CD4-positive, alpha-beta T cell (primary cell): Measurements from ENCODE around the gene EDEM1. TPM values are rescaled to one million over a fixed set of nuclear protein-coding genes. Genes with fewer than 3 reads are reported as not detected.

ENCODE experiments used
- ATAC-seq: fragments of 200-7000 bp; cut with Tn5 transposase; one replicate; pipeline ENCODE4 v1.10.0; 2022; ENCODE audit warnings: mild to moderate bottlenecking; ENCODE audit not compliant: poor library complexity
- CTCF ChIA-PET: fragments of 350-600 bp; sonication (Branson Sonifier 250); formaldehyde crosslinking; loops from one replicate; lab custom pipeline; 2021; ENCODE audit warnings: antibody characterized with exemption, inconsistent platforms; lab: Charles Lee
- POLR2A ChIA-PET: fragments of 350-600 bp; sonication (Branson Sonifier 250); formaldehyde crosslinking; loops from one replicate; lab custom pipeline; 2021; ENCODE audit warnings: antibody characterized with exemption, inconsistent platforms; lab: Charles Lee
- DNase-seq, 14 experiments: peaks; one replicate each; pipeline ENCODE4 v3.0.0-alpha.2; 2013 to 2020; ENCODE audit warnings: mixed read lengths in 2 of 14
- H3K27ac ChIP-seq, 2 donors: one replicate each; pipeline versions ENCODE4 v1.5.1 to v1.7.0; 2013; ENCODE audit warnings: low read length in 2 of 2, low read depth in 1 of 2, mild to moderate bottlenecking in 1 of 2
- H3K27me3 ChIP-seq, 2 experiments: 1 replicate in 1 of 2; 2 replicates in 1 of 2; pipeline versions ENCODE4 v1.6.1 to v1.7.0; 2013; ENCODE audit warnings: low read length in 2 of 2, control low read depth in 1 of 2, mild to moderate bottlenecking in 1 of 2, moderate library complexity in 1 of 2; ENCODE audit not compliant: insufficient read depth in 2 of 2, control insufficient read depth in 1 of 2
- H3K36me3 ChIP-seq: one replicate; pipeline ENCODE4 v1.6.1; 2013; ENCODE audit warnings: low read length, control low read depth; ENCODE audit not compliant: insufficient read depth
- H3K4me1 ChIP-seq: one replicate; pipeline ENCODE4 v1.6.1; 2013; ENCODE audit warnings: low read length, control low read depth; ENCODE audit not compliant: insufficient read depth
- H3K4me3 ChIP-seq: one replicate; pipeline ENCODE4 v1.5.1; 2013; ENCODE audit warnings: mild to moderate bottlenecking, low read length, moderate library complexity
- H3K9me3 ChIP-seq, 2 experiments: 1 replicate in 1 of 2; 2 replicates in 1 of 2; pipeline versions ENCODE4 v1.6.1 to v1.7.0; 2013; ENCODE audit warnings: low read length in 2 of 2, mild to moderate bottlenecking in 2 of 2, control low read depth in 1 of 2, moderate library complexity in 1 of 2; ENCODE audit not compliant: control insufficient read depth in 1 of 2, insufficient read depth in 1 of 2
- H3K27ac Mint-ChIP-seq: one replicate; pipeline ENCODE4 v1.8.0; 2020; ENCODE audit warnings: mixed read lengths
- H3K27me3 Mint-ChIP-seq: one replicate; pipeline ENCODE4 v1.8.0; 2021; ENCODE audit warnings: mixed read lengths
- H3K36me3 Mint-ChIP-seq: one replicate; pipeline ENCODE4 v1.8.0; 2021; ENCODE audit warnings: low read depth, mixed read lengths
- H3K4me1 Mint-ChIP-seq: one replicate; pipeline ENCODE4 v1.8.0; 2021; ENCODE audit warnings: low read depth, mixed read lengths
- H3K4me3 Mint-ChIP-seq: one replicate; pipeline ENCODE4 v1.8.0; 2020; ENCODE audit warnings: mild to moderate bottlenecking, mixed read lengths
- H3K9me3 Mint-ChIP-seq: one replicate; pipeline ENCODE4 v1.8.0; 2020; ENCODE audit warnings: mixed read lengths
- intact Hi-C, 2 experiments: fragments of 100-400 bp; cut with DNase I in 1 of 2; cut with micrococcal nuclease in 1 of 2; formaldehyde crosslinking; loops; one replicate each; pipeline versions ENCODE4 v1.15.1 to v1.9.0; 2023 to 2025; cut with DNase I, micrococcal nuclease
- total RNA-seq, 174 experiments: library from RNA in 2 of 174; stranded (reverse) in 2 of 174; gene quantifications; one replicate each; pipeline ENCODE4 v1.2.3 and lab custom pipeline; 2021 to 2026
- TF ChIP-seq, protein P1 (sequence below): fragments of 200-600 bp; IDR thresholded peaks from one replicate; pipeline ENCODE4 v1.8.0; 2022; ENCODE audit warnings: antibody characterized with exemption, mild to moderate bottlenecking

EDEM1 gene
- total RNA-seq, 2 experiments from 2014 or later, result 106 to 114 TPM

DNA sequence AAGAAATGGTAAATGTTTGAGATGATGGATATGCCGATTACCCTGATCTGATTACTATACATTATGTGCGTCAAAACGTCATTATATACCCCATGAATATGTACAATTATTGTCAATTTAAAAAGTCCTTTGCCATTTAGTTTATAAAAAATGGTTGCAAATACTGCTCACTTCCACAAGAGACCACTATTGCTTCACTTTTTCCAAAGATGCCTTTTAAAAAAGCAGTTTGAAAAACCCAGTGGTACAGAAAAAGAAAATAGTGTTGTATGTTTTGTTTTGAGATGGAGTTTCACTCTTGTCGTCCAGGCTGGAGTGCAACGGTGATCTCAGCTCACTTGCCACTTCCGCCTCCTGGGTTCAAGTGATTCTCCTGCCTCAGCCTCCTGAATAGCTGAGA lies 39.3 kb downstream of the EDEM1 start:
- Histone ChIP-seq H3K9me3 (no peaks in the 10 kb centered on the region), H3K36me3 (no peaks in the 10 kb centered on the region), H3K4me1 (no peaks in the 10 kb centered on the region), H3K27me3 (no peaks in the 10 kb centered on the region), H3K27ac (no peak overlapping the region), H3K4me3 (no peak overlapping the region)
- CTCF ChIA-PET, result no interaction called here
- ATAC-seq, result no peak
- POLR2A ChIA-PET, result no interaction called here
- Mint-ChIP-seq H3K27ac (no peak overlapping the region), H3K4me1 (no peaks in the 10 kb centered on the region), H3K36me3 (no peaks in the 10 kb centered on the region), H3K4me3 (no peak overlapping the region), H3K9me3 (no peaks in the 10 kb centered on the region), H3K27me3 (no peaks in the 10 kb centered on the region)
- peak in 2 of 14 experiments; percentile 8 to 23 for DNase-seq
- TF ChIP-seq, protein P1, sequence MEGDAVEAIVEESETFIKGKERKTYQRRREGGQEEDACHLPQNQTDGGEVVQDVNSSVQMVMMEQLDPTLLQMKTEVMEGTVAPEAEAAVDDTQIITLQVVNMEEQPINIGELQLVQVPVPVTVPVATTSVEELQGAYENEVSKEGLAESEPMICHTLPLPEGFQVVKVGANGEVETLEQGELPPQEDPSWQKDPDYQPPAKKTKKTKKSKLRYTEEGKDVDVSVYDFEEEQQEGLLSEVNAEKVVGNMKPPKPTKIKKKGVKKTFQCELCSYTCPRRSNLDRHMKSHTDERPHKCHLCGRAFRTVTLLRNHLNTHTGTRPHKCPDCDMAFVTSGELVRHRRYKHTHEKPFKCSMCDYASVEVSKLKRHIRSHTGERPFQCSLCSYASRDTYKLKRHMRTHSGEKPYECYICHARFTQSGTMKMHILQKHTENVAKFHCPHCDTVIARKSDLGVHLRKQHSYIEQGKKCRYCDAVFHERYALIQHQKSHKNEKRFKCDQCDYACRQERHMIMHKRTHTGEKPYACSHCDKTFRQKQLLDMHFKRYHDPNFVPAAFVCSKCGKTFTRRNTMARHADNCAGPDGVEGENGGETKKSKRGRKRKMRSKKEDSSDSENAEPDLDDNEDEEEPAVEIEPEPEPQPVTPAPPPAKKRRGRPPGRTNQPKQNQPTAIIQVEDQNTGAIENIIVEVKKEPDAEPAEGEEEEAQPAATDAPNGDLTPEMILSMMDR, result peak; percentile 32
- intact Hi-C loops, result loop anchor here in 1 of 2 experiments (1.0 kb wide), 1 partner anchor 28 kb away; no protein-coding TSS in a partner anchor

DNA sequence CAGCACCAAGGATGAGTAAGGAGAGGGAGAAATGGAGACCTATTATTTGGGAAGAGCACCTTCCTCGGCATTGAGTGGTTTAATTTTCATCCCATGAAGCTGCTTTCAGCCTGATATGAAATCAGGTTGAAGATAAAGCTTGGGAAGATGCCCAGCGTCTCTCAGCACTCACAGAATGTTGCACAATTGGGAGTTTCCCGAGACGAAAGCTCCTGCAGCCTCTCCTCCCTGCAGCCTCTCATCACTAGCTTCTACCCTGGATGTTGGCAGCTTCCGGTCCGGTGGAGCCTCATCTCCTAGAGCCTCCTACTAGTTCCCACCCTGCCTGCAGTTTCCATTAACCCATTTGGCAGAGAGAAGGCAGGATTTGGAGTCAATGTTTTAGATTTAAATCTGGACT lies 40.3 kb downstream of the EDEM1 start:
- Mint-ChIP-seq H3K36me3 (no peaks in the 10 kb centered on the region), H3K27ac (no peak overlapping the region), H3K4me1 (no peaks in the 10 kb centered on the region), H3K27me3 (no peaks in the 10 kb centered on the region), H3K9me3 (no peaks in the 10 kb centered on the region), H3K4me3 (no peak overlapping the region)
- TF ChIP-seq, protein P1, result no peak
- Histone ChIP-seq H3K4me1 (no peaks in the 10 kb centered on the region), H3K9me3 (no peaks in the 10 kb centered on the region), H3K4me3 (no peak overlapping the region), H3K27me3 (no peaks in the 10 kb centered on the region), H3K27ac (no peak overlapping the region), H3K36me3 (no peaks in the 10 kb centered on the region)
- intact Hi-C loops, result loop anchor here in 1 of 2 experiments (1.0 kb wide), 1 partner anchor 26 kb away; no protein-coding TSS in a partner anchor
- CTCF ChIA-PET, result no interaction called here
- DNase-seq (no peak), ATAC-seq (no peak)
- POLR2A ChIA-PET, result no interaction called here

DNA sequence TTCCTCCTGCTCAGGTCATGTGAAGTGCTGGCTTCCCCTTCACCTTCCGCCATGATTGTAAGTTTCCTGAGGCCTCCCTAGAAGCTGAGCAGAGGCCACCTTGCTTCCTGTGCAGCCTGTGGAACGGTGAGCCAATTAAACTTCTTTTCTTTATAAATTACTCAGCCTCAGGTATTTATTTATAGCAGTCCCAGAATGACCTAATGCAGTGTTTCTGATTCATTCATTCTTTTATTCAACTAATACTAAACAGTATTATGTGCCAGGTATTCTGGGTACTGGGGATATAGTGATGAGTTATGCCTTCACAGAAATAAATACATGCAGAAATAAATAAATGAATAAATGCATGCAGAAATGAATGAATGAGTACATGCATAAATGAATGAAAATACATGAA lies 41.9 kb downstream of the EDEM1 start:
- H3K27ac ChIP-seq, result no peak overlapping the region
- H3K27me3 Mint-ChIP-seq, result no peaks in the 10 kb centered on the region
- TF ChIP-seq, protein P1, result no peak
- ATAC-seq (no peak), DNase-seq (no peak)
- no peak overlapping the region for H3K4me3 ChIP-seq
- no peaks in the 10 kb centered on the region for H3K9me3 ChIP-seq
- ChIA-PET POLR2A (no interaction called here), CTCF (no interaction called here)
- intact Hi-C loops, result no loop called here
- H3K36me3 ChIP-seq, result no peaks in the 10 kb centered on the region
- no peak overlapping the region for H3K27ac Mint-ChIP-seq
- H3K4me1 Mint-ChIP-seq, result no peaks in the 10 kb centered on the region
- H3K4me3 Mint-ChIP-seq, result no peak overlapping the region
- H3K4me1 ChIP-seq, result no peaks in the 10 kb centered on the region
- H3K36me3 Mint-ChIP-seq, result no peaks in the 10 kb centered on the region
- H3K27me3 ChIP-seq, result no peaks in the 10 kb centered on the region
- no peaks in the 10 kb centered on the region for H3K9me3 Mint-ChIP-seq
